ENCODE measurements around the gene RAPGEF6.
"Not testable (repeated sequence)": the region's sequence is repeated elsewhere in the genome, so short reads cannot be mapped to it uniquely, and the experiment has no call there.

The RAPGEF6 gene

DNA sequence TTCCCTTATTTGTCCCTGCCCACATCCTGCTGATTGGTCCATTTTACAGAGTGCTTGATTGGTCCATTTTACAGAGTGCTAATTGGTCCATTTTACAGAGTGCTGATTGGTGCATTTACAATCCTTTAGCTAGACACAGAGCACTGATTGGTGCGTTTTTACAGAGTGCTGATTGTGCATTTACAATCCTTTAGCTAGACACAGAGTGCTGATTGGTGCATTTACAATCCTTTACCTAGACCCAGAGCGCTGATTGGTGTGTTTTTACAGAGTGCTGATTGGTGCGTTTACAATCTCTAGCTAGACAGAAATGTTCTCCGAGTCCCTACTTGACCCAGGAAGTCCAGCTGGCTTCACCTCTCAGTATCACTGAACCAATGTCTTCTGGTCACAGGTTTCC, 147.7 kb downstream of the RAPGEF6 start:
- not testable (repeated sequence) for DNase-seq

DNA sequence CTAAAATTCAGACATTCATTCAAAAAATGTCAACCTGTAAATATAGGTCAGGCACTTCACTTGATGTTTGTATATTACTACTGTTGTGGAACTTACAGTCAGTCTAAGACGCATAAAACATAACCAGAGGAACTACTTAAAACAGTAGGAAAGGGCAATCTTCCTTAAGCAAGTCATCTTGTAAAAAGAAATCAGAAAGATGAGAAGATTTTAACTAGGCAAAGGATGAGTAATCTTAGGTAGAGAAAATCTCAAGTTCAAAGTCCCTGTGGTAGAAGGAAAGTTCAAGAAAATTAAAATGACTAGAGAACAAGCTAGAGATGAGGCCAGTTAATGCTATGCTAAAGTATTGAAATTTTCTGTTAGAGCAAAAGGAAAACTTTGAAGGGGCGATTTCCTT, 152.4 kb downstream of the RAPGEF6 start:
- DNase-seq: no peak

DNA sequence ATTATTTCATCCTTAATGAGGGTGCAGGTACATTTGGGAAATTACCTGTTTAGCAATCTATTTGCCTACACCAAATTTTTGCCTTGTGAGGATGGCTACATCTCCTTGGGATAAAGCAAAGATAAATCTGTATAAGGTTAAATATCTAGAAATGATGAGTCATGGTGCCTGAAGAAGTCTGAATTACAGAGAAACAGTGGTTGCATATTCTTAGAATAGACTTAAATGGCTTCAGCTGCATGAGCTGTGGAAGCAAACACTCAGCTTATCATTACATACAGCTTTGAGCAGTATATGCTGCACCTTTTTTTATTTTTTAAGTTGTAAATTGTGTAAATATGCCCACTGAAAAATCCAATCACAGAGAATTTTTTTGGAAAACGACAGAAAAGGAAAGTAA, 153.5 kb downstream of the RAPGEF6 start:
- DNase-seq: no peak

- no peak for DNase-seq
Observed at GRCh38 chr5:131475541-131475941, 159.5 kb downstream of the RAPGEF6 start.

DNA sequence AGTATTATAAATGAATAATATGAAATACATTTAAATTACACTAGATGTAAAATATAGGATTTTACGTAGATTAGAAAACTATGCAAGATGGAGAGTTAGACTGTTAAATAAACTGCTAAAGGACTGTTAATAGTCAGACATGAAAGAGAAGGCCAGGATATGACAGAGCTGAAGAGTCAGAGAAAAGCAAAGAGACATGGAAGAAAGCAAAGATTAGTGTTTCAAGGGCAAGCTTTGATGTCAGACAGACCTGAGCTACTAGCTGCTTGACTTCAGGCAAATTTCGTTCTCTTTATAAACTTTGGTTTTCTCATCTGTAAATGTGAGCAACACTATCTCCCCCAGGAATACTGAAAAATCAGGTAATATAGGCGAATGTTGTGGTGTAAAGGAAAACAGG, 161.3 kb downstream of the RAPGEF6 start:
- DNase-seq: no peak

GRCh38 chr5:131466171-131466766, 168.8 kb downstream of the RAPGEF6 start:
- no peak for DNase-seq

GRCh38 chr5:131463656-131464055, 171.4 kb downstream of the RAPGEF6 start:
- DNase-seq: no peak

GRCh38 chr5:131462454-131462853, 172.6 kb downstream of the RAPGEF6 start:
- no peak for DNase-seq

- DNase-seq: no peak
Observed at GRCh38 chr5:131461742-131462141, 173.3 kb downstream of the RAPGEF6 start.

DNA sequence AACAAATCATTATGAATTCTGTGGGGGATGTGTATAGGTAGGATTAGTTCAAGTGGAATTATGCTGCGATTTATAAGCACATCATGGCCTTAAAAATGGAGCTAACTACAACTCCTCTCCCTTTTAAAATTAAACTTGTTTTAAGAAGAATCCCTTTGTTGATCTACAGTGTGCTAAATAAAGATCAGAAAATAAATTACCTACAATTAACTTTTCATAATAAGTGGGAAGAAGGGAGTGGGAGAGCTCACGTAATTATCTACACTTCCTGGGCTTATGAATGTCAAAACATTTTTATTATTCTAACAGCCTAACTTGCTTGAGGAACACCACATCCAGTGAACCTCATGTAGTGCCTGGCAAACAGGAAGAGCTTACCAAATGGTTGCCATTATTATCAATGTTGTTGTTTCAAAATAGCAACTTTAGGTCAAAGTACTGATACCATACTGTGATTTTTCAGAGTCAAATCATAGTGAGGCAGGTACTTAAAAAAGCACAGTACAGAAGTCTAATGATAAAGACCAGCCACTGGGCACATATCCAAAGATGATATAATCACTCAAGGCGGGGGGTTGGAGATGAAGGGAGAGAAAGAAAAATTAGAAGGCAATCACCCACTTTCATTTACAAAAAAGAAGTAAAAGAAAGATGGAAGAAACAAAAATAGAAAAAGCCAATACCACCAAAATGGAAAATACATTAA, 174.0 kb downstream of the RAPGEF6 start:
- peak in 1 of 2 experiments; percentile 70 for DNase-seq

- DNase-seq: no peak
Observed at GRCh38 chr5:131460133-131460532, 174.9 kb downstream of the RAPGEF6 start.

DNA sequence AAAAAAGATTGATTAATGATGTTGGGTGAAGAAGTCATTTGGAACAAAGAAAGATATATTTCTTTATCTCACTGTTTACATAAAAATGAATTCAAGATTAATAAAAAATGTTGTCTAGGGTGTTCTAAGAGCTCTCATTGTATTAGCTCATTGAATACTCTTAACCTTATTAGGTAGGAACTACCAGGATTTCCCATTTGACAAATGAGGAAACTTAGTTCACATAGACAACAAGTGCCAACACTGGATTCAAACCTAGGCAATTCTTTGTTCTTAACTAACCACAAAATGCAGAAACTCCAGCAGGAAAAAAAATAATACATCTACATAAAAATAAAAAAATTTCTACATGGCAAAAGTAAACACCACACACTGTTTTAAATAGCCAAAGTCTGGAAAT, 175.8 kb downstream of the RAPGEF6 start:
- DNase-seq: no peak

DNA sequence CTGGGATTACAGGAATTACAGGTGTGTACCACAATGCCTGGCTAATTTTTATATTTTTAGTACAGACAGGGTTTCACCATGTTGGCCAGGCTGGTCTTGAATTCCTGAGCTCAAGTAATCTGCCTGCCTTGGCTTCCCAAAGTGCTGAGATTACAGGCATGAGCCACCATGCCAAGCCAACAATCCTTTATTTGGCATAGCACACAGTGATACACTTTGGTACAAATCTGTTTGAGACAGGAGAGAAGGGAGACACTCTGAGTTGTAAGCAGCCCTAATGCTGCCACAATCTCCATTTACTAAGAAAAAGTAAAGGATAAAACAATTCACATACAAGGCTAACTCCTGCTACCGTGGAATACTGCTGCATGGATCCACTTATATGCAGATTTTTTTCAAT, 177.8 kb downstream of the RAPGEF6 start:
- DNase-seq: no peak

- DNase-seq: no peak
Observed at GRCh38 chr5:131450941-131451340, 184.1 kb downstream of the RAPGEF6 start.

DNA sequence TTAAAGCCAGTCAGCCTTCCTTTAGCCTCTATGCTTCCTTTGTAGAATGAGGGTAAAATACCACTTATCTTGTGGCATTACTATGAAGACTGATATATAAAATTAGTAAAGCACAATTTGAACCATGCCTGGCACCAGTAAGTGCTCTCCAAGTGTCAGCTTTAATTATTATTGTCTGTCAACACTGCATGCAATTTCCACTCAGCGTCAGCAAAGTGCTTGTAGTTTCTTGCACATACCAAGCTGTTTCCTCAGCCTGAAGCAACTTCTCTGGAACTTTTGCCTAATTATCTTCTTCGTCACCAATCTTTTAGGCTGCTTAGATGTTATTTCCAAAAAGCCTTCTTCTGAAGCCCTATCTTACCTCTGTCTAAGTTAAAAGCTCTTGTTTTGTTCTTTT, 193.8 kb downstream of the RAPGEF6 start:
- DNase-seq: no peak

- DNase-seq: no peak
Observed at GRCh38 chr5:131436081-131436480, 198.9 kb downstream of the RAPGEF6 start.

DNA sequence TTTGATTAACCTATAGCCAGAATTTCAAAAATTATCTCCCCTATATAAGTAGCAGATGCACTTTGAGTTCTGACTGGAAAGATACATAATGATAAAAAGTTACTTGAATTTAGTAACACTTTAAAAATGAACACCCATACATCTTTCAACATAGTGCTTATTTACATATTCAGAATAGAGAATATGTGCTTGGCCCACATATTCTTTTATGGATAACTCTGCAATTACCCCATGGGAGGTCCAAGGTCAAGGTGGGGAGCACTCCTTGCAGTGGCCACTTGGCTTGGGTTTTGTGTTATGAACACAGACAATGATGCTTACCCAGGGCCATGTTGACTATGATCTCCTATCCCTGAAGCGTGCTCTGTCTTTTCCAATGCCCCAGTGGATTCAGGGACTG, 201.9 kb downstream of the RAPGEF6 start:
- DNase-seq: no peak

DNA sequence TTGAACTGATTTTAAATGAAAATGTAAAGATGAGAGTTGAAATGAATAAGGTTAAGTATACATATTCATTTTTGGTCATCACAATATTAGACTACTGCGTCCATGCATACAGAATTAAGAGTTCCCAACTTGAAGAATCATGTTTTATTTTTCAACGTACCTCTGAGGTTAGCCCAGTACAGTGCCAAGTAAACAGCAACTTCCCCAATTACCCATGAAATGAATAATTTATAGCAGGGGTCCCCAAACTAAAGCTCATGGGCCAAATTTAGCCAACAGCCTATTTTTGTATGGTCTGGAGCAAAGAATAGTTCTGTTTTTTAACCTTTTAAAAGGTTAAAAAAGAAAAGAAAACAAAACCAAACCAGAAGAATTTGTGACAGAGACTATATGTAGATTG, 203.2 kb downstream of the RAPGEF6 start:
- no peak for DNase-seq

DNA sequence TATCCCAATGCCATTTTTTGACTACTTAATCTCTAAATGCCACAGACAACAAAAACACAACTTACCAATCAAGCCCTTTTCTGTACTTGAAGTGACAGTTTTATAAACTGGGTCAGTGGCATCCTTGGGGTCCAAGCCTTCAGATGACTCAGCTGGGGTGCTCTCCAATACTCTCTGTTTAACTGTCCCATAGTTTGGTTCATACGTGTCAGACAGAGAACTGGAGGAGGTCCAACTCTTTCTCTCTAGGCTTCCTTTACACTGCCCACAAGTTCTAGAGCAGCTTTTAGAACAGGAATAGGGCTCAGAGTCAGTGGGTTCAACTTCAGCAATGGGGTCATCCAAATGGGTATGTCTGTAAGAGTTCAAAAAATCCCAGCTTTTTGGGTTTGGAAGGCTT, 204.2 kb downstream of the RAPGEF6 start:
- DNase-seq: no peak

DNA sequence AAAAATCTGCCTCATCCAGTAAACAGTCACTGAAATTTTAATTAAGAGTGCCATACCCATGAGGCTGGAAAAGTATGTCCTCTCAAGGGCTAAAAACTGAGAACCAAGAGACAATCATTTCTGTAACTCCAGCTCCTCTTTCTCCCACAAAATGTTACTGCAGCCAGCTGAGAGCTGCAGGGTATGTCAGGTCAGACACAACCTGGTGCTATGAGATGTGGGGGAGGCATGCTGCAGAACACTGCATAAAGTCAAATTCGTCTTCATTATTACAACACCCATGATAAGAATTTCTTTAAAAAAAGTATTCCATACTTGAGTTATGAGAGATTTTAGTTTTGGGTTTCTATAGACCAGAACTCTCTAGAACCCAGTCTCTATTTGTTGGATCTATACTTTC, 209.0 kb downstream of the RAPGEF6 start:
- DNase-seq: no peak

DNA sequence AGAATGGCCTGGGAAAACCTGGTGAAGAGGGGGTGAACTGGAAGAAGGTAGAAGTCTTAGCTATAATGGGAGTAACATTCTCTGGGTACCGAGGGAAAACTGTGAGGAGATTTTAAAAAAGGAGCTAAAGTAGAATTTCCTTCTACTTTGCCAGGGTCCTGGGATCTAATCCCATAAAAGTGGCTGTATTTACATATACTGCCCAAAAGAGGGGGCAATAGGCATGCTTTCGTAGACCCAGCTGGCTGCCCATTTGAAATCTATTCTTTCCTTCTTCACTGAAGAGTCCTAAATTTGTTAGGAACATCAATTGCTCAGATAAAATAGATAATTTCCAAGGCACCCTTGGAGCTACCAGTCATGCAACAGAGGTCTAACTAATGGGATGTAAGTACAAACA, 212.0 kb downstream of the RAPGEF6 start:
- DNase-seq: peak; percentile 0 to 3

DNA sequence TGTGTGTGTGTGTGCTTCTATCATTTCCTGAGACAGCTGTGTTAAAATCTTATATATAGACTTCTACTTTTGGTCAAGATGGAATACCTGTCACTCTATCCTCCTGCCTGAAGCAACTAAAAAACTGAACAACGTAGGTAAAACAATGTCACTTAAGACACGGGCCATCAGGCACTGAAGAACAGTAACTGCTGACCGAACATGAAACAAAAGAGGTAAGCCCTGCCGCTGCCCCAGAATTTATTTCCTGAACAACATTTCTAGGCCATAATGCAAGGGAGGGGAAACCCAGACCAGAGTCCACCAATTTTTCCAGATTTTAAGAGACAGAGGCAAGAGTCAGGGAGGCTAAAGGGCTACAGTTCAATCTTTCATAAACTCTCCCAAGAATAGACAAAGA, 215.2 kb downstream of the RAPGEF6 start:
- DNase-seq: no peak

- DNase-seq: no peak
Observed at GRCh38 chr5:131418846-131419245, 216.2 kb downstream of the RAPGEF6 start.

- DNase-seq: peak; percentile 38 to 59
Observed at GRCh38 chr5:131417240-131417869, 217.7 kb downstream of the RAPGEF6 start.

- no peak for DNase-seq
Observed at GRCh38 chr5:131416729-131417128, 218.3 kb downstream of the RAPGEF6 start.

Data from NCI-H2081 (cell line).